ENCODE data around the gene SINHCAF. TPM values are rescaled to one million over a fixed set of nuclear protein-coding genes. Genes with fewer than 3 reads are reported as not detected.

SINHCAF gene
- total and polyA plus RNA-seq, 9 of the 15 experiments (the other 6 are each of a cell fraction or from before 2014, with no cell fraction given): 73.2 to 185 (median 110) TPM

DNA sequence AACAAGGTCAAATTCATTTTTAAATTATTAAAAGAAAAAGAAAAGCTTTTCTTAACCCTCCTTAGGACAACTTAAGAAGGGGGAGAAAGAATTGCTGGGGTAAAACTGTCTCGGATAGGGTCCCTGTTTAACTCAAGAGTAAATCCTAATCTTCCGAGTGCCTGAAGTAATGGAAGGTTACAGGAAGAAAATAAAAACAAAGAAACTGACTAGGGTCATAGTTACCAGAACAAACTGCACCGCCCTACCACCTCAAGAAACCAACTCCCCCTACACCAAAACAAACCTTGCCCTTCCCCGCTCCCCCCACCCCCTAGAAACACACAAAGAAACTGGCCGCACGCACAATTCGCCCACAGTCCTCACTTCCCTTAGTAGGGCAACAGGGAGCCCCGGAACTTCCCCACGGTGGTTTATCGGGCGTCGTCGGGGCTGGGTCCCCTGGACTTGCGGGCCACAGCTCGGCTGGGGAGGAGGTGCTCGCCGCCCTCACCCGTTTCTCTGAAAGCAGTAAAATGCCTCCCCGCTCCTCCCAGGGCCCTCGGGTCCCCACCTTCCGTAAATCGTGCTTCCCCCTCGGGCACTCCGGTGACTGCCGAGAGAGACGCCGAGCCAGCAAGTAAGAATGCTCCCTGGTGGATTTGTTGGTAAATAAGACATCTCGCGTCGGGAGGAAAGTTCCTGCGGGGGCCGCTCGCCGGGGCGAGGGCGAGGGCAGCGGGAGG lies 2.4 kb downstream of the SINHCAF start (continued):
- no peak for TF ChIP-seq HNRNPUL1 (IDR thresholded peaks at IDR 0.05; ENCODE audit: low read length)
- no peak for TF ChIP-seq DIDO1 (tag; IDR thresholded peaks at IDR 0.05; ENCODE audit: low read depth)
- TF ChIP-seq TOE1 (IDR thresholded peaks at IDR 0.05; ENCODE audit: borderline replicate concordance): 0 out of 2 replicates have a peak, but pooled peaks have one; percentile 17
- no peak for TF ChIP-seq TOE1 (CRISPR knock-in tag; IDR thresholded peaks at IDR 0.05; ENCODE audit: borderline replicate concordance, low read depth)
- TF ChIP-seq MYC (IDR thresholded peaks at IDR 0.05; ENCODE audit: low read depth, low read length): no peak
- TF ChIP-seq MYC (CRISPR knock-in tag; IDR thresholded peaks at IDR 0.05; ENCODE audit: borderline replicate concordance, low read depth): no peak
- TF ChIP-seq, protein P1, sequence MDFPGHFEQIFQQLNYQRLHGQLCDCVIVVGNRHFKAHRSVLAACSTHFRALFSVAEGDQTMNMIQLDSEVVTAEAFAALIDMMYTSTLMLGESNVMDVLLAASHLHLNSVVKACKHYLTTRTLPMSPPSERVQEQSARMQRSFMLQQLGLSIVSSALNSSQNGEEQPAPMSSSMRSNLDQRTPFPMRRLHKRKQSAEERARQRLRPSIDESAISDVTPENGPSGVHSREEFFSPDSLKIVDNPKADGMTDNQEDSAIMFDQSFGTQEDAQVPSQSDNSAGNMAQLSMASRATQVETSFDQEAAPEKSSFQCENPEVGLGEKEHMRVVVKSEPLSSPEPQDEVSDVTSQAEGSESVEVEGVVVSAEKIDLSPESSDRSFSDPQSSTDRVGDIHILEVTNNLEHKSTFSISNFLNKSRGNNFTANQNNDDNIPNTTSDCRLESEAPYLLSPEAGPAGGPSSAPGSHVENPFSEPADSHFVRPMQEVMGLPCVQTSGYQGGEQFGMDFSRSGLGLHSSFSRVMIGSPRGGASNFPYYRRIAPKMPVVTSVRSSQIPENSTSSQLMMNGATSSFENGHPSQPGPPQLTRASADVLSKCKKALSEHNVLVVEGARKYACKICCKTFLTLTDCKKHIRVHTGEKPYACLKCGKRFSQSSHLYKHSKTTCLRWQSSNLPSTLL (IDR thresholded peaks at IDR 0.05): no peak
- TF ChIP-seq, protein P2, sequence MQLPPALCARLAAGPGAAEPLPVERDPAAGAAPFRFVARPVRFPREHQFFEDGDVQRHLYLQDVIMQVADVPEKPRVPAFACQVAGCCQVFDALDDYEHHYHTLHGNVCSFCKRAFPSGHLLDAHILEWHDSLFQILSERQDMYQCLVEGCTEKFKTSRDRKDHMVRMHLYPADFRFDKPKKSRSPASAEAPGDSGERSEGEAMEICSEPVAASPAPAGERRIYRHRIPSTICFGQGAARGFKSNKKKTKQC (CRISPR knock-in tag; IDR thresholded peaks at IDR 0.05): 0 out of 2 replicates have a peak, but pooled peaks have one; percentile 7
- no peak for TF ChIP-seq NUFIP1 (IDR thresholded peaks at IDR 0.05; ENCODE audit: partially characterized antibody)
- TF ChIP-seq, protein P3, sequence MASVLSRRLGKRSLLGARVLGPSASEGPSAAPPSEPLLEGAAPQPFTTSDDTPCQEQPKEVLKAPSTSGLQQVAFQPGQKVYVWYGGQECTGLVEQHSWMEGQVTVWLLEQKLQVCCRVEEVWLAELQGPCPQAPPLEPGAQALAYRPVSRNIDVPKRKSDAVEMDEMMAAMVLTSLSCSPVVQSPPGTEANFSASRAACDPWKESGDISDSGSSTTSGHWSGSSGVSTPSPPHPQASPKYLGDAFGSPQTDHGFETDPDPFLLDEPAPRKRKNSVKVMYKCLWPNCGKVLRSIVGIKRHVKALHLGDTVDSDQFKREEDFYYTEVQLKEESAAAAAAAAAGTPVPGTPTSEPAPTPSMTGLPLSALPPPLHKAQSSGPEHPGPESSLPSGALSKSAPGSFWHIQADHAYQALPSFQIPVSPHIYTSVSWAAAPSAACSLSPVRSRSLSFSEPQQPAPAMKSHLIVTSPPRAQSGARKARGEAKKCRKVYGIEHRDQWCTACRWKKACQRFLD (CRISPR knock-in tag; IDR thresholded peaks at IDR 0.05): peak; percentile 25; the same call in 1 of the 2 replicates
- no peak for TF ChIP-seq MXI1 (IDR thresholded peaks at IDR 0.05; ENCODE audit: low read depth, low read length)
- TF ChIP-seq FOXK1 (CRISPR knock-in tag; IDR thresholded peaks at IDR 0.05; ENCODE audit: borderline replicate concordance): 0 out of 2 replicates have a peak, but pooled peaks have one; percentile 64
- peak; percentile 33; the same call in 1 of the 2 replicates for TF ChIP-seq ELF4 (CRISPR knock-in tag; IDR thresholded peaks at IDR 0.05)
- no peak for TF ChIP-seq ZNF707 (CRISPR knock-in tag; conservative IDR thresholded peaks at IDR 0.05)
- TF ChIP-seq PHF8 (IDR thresholded peaks at IDR 0.05; ENCODE audit: borderline replicate concordance, low read length): peak; percentile 46; the same call in 1 of the 2 replicates
- TF ChIP-seq, protein P4, sequence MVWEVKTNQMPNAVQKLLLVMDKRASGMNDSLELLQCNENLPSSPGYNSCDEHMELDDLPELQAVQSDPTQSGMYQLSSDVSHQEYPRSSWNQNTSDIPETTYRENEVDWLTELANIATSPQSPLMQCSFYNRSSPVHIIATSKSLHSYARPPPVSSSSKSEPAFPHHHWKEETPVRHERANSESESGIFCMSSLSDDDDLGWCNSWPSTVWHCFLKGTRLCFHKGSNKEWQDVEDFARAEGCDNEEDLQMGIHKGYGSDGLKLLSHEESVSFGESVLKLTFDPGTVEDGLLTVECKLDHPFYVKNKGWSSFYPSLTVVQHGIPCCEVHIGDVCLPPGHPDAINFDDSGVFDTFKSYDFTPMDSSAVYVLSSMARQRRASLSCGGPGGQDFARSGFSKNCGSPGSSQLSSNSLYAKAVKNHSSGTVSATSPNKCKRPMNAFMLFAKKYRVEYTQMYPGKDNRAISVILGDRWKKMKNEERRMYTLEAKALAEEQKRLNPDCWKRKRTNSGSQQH (CRISPR knock-in tag; IDR thresholded peaks at IDR 0.05): 0 out of 2 replicates have a peak, but pooled peaks have one; percentile 20
- peak; percentile 59 for TF ChIP-seq CHD1 (IDR thresholded peaks at IDR 0.05; ENCODE audit: low read length)
- TF ChIP-seq BRF1 (IDR thresholded peaks at IDR 0.05; ENCODE audit: borderline replicate concordance, extremely low read depth, insufficient read length): no peak
- peak; percentile 99 for TF ChIP-seq ZKSCAN1 (IDR thresholded peaks at IDR 0.05; ENCODE audit: low read depth, low read length)
- TF ChIP-seq, protein P5, sequence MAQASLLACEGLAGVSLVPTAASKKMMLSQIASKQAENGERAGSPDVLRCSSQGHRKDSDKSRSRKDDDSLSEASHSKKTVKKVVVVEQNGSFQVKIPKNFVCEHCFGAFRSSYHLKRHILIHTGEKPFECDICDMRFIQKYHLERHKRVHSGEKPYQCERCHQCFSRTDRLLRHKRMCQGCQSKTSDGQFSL (CRISPR knock-in tag; IDR thresholded peaks at IDR 0.05): peak; percentile 58; the same call in 1 of the 2 replicates
- TF ChIP-seq, protein P5 (tag; IDR thresholded peaks at IDR 0.05): no peak; a peak in 1 of 4 replicates

Data from K562 (cell line).